HEK293T (cell line): ENCODE data around the gene ARMH4.

Experiments used
- BHLHE40 ChIP-seq: fragments of 450-650 bp; IDR thresholded peaks from 2 replicates; pipeline ENCODE4 v1.6.1; 2016; ENCODE audit warnings: mild to moderate bottlenecking, moderate library complexity, borderline replicate concordance
- CTBP1 ChIP-seq: fragments of 450-650 bp; IDR thresholded peaks from 2 replicates; pipeline ENCODE4 v1.6.1; 2016; ENCODE audit warnings: borderline replicate concordance
- ELF4 ChIP-seq: fragments of 450-650 bp; IDR thresholded peaks from 2 replicates; pipeline ENCODE4 v1.6.1; 2017; ENCODE audit warnings: antibody characterized with exemption

DNA sequence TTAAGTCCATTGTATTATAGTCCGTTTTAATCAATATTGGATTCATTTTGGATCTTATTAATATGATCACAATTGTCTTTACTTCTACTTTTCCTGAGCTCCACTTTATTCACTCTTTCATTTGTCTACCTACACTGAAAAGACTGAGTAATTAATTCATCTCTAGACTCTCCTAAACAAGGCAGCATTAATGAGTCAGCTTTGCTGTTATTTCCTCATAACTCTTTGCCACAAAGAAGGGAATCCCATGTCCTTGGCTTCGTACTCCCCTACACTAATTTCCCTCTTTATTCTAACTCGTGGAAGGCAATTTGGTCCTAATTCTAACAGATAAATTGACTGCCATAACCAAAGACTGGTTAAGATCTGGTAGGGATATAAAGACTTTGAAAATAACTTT, 91.9 kb downstream of the ARMH4 start:
- TF ChIP-seq CTBP1 (no peak), ELF4 (no peak), BHLHE40 (no peak)
